ENCODE measurements around the gene GSK3B. TPM values are rescaled to one million over a fixed set of nuclear protein-coding genes. Genes with fewer than 3 reads are reported as not detected.

The GSK3B gene
- total and polyA plus RNA-seq, 4 donors = 11.0 to 64.9 (median 30.6) TPM

GRCh38 chr3:119924111-119925094 is 169.8 kb downstream of the GSK3B start:
- no peaks in the 10 kb centered on the region for H3K9me3 ChIP-seq (ENCODE audit: control insufficient read depth in 4 of 4, insufficient read depth in 3 of 4, low read length in 3 of 4)
- 94% methylated on average over 7 of the region's 7 CpGs for WGBS, 2 donors
- H3K36me3 ChIP-seq (ENCODE audit: control insufficient read depth in 4 of 4, insufficient read depth in 4 of 4, low read length in 4 of 4) = peaks cover 0 to 6% (median 5%) of the 10 kb centered on the region in 4 donors
- DNase-seq = no peak
- peaks cover 0 to 4% (median 0%) of the 10 kb centered on the region in 5 donors for H3K4me1 ChIP-seq (ENCODE audit: control insufficient read depth in 5 of 5, insufficient read depth in 5 of 5, low read length in 5 of 5)
- H3K9ac ChIP-seq (ENCODE audit: insufficient read depth in 1 of 2, low read length in 2 of 2) = no peak overlapping the region
- no peak for TF ChIP-seq CTCF (IDR thresholded peaks at IDR 0.05; ENCODE audit: control extremely low read depth, extremely low read depth)
- H3K4me3 ChIP-seq = no peak overlapping the region
- no peak for ATAC-seq (ENCODE audit: insufficient read depth, low FRiP score)
- H3K27ac ChIP-seq (ENCODE audit: low read depth in 1 of 2, low read length in 1 of 2) = no peak overlapping the region
- no peaks in the 10 kb centered on the region for H3K27me3 ChIP-seq (ENCODE audit: control insufficient read depth in 3 of 3, insufficient read depth in 3 of 3, low read length in 2 of 3)

- ATAC-seq (ENCODE audit: insufficient read depth, low FRiP score) = no peak
- Histone ChIP-seq H3K27ac (ENCODE audit: low read depth in 1 of 2, low read length in 1 of 2) (no peak overlapping the region), H3K27me3 (ENCODE audit: control insufficient read depth in 3 of 3, insufficient read depth in 3 of 3, low read length in 2 of 3) (no peaks in the 10 kb centered on the region), H3K36me3 (ENCODE audit: control insufficient read depth in 4 of 4, insufficient read depth in 4 of 4, low read length in 4 of 4) (peaks cover 0 to 6% (median 5%) of the 10 kb centered on the region in 4 donors), H3K4me1 (ENCODE audit: control insufficient read depth in 5 of 5, insufficient read depth in 5 of 5, low read length in 5 of 5) (peaks cover 0 to 3% (median 0%) of the 10 kb centered on the region in 5 donors), H3K9ac (ENCODE audit: insufficient read depth in 1 of 2, low read length in 2 of 2) (no peak overlapping the region), H3K9me3 (ENCODE audit: control insufficient read depth in 4 of 4, insufficient read depth in 3 of 4, low read length in 3 of 4) (no peaks in the 10 kb centered on the region), H3K4me3 (no peak overlapping the region)
- DNase-seq = no peak
- 91 to 94% methylated on average over 6 of the region's 6 CpGs for WGBS, 2 donors
- TF ChIP-seq CTCF (IDR thresholded peaks at IDR 0.05; ENCODE audit: control extremely low read depth, extremely low read depth) = no peak
Measured at GRCh38 chr3:119918992-119919933, 175.0 kb downstream of the GSK3B start.

- no peaks in the 10 kb centered on the region for H3K27me3 ChIP-seq (ENCODE audit: control insufficient read depth in 3 of 3, insufficient read depth in 3 of 3, low read length in 2 of 3)
- no peak for TF ChIP-seq CTCF (IDR thresholded peaks at IDR 0.05; ENCODE audit: control extremely low read depth, extremely low read depth)
- DNase-seq = no peak
- peaks cover 0 to 14% (median 0%) of the 10 kb centered on the region in 5 donors for H3K4me1 ChIP-seq (ENCODE audit: control insufficient read depth in 5 of 5, insufficient read depth in 5 of 5, low read length in 5 of 5)
- ATAC-seq (ENCODE audit: insufficient read depth, low FRiP score) = no peak
- no peak overlapping the region for H3K9ac ChIP-seq (ENCODE audit: insufficient read depth in 1 of 2, low read length in 2 of 2)
- no peaks in the 10 kb centered on the region for H3K9me3 ChIP-seq (ENCODE audit: control insufficient read depth in 4 of 4, insufficient read depth in 3 of 4, low read length in 3 of 4)
- 87 to 91% methylated on average over 3 of the region's 3 CpGs for WGBS, 2 donors
- H3K36me3 ChIP-seq (ENCODE audit: control insufficient read depth in 4 of 4, insufficient read depth in 4 of 4, low read length in 4 of 4) = peaks cover 2 to 16% (median 9%) of the 10 kb centered on the region in 4 donors
- H3K27ac ChIP-seq (ENCODE audit: low read depth in 1 of 2, low read length in 1 of 2) = no peak overlapping the region
- no peak overlapping the region for H3K4me3 ChIP-seq
Measured at GRCh38 chr3:119913021-119913420, 181.2 kb downstream of the GSK3B start.
